NCI-H69 (cell line): Measurements from ENCODE around the gene STK32C.
"Not testable (repeated sequence)": the region's sequence is repeated elsewhere in the genome, so short reads cannot be mapped to it uniquely, and the experiment has no call there.

ENCODE experiments used
- DNase-seq: peaks from one replicate; lab custom pipeline; 2025; lab: John Stamatoyannopoulos, UW

Gene STK32C

DNA sequence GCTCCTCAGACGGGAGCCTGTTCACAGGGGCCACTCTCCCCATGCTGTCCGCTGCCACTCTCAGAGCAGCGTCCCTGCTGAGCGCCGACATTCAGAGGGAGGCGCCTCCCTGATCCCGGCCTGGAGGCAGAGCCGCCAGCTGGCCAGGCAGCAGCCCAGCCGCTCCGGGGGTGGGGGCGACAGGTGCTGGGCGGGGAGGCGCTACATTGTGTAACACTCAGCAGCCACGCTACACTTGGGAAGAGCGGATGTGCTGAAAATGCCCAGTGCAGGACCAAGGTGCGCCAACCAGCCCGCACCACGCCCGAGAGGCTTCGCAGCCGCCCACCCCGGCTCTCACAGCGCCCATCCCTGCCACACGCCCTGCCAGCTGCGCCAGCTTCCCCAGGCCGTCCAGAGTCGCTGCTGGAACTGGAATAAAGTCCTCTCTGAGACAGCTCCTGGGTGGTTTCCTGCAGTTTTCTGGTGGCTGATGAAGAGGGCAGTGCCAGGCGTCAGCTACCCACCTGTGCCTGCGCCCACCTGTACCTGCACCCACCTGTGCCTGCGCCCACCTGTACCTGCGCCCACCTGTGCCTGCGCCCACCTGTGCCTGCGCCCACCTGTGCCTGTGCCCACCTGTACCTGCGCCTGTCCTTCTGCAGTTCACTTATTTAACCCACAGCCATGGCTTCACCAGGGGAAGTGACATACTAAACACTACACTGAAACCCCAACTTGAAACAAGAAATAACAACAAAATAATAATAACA is 25.7 kb downstream of the STK32C start:
- DNase-seq = peak; percentile 90

GRCh38 chr10:132280646-132281074 is 27.1 kb downstream of the STK32C start:
- no peak for DNase-seq

- no peak for DNase-seq
Observed at GRCh38 chr10:132279873-132280645, 27.7 kb downstream of the STK32C start.

GRCh38 chr10:132277311-132277741 is 30.4 kb downstream of the STK32C start:
- DNase-seq = no peak

GRCh38 chr10:132276706-132277105 is 31.0 kb downstream of the STK32C start:
- no peak for DNase-seq

- no peak for DNase-seq
Observed at GRCh38 chr10:132276179-132276675, 31.5 kb downstream of the STK32C start.

DNA sequence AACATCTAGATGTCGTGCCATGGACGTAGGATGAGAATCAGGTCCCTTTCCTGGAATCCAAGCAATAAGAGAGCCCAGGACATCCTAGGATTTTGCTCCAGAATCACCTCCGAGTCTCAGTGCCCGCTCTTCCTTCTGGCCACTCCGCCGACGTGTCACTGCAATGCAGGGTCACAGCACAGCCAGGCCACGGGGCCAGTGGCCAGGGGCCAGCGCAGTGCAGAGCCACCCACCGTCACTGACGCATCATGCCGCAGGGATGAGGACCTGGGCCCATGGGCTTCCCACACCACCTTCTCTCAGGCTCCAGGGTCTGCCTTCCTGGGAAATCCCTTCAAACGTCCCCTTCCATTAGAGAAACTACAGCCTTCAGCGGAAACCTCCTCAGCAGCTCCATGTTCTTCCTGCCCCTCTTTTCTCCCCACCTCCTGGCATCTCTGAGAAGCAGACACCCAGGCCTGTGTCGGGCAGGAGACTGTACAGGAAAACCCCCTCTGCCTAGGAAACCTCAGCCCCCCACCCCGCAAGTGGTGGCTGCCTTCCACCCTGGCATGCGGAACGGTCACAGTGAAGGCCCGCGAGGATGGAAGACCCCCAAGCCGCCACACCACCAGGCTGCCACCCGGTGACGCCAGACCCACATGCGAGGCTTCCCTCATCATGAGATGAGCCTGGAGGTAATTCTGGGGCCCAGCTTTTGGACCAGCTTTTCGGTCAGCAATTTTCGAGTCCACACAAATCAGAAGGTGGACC is 32.1 kb downstream of the STK32C start:
- DNase-seq = no peak

- no peak for DNase-seq
Observed at GRCh38 chr10:132274986-132275385, 32.8 kb downstream of the STK32C start.

DNA sequence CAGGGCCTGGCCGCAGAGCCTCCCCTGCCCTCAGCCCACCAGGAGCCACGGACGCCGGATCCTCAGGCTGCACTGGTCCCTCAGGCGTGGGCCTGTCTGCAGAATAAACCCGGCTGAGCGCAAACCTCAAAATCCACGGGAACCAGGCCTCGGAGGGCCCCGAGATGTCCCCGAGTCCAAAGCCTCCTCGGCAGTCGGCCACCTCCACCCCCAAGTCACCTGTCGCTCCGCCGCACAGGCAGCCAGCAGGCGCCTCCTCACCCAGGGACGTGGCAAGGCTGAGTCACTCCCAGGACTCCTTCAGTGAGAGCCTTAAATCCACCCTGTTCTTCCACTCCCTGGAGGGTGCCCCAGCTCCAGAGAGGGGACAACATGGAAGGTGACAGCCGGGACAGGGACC is 33.2 kb downstream of the STK32C start:
- no peak for DNase-seq

DNA sequence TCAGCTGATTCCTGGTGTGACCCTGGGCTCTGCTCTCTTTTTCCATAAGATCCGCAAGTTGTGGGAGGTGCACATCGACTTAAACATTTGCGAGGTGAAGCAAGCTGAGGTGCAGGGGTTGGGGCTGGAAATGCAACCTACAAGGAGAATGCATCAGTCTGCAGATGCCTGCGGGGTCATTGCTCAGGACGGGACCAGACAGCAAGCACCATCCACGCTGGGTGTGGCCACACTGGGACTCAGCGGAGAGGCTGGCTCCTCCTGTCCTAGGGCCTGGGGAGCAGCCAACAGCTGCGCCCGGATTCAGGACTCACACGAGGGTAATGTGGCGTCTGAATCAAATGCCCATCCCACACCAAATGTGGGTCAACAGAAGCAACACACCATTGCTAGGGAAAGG is 33.8 kb downstream of the STK32C start:
- DNase-seq = no peak

GRCh38 chr10:132273304-132273944 is 34.3 kb downstream of the STK32C start:
- DNase-seq = no peak

DNA sequence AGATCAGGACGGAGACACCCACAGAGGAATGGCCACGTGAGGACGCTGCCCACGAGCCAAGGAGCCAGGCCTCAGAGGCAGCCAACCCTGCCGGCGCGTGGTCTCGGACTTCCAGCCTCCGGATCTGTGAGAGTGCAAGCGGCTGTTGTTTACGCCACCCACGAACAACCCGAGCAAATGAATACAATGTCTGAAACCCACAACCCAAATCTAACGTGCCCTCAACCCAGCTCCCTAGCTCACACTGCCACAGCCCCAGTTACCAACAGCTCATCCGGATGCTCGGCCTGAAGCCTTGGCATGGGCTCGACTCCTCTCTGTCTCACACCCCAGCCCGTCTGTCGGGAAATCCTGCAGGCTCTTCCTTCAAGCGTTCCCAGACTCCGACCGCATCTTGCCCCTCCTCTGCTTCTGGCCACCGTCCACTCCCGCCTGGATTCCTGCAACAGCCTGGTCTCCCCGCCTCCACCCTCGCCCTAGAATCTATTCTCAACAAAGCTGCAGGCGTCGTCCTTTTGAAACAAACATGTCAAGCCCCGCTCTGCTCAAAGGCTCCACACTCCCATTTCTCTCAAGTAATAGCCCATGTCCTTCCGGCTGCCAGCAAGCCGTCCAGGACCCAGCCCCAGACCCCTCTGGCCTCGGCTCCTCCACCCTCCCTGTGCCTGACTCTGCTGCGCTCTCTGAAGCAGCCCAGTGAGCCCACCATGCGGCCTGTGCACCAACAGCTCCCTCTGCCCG is 35.3 kb downstream of the STK32C start:
- DNase-seq = no peak

GRCh38 chr10:132271458-132272230 is 36.1 kb downstream of the STK32C start:
- no peak for DNase-seq

- no peak for DNase-seq
Observed at GRCh38 chr10:132270721-132271457, 36.9 kb downstream of the STK32C start.

DNA sequence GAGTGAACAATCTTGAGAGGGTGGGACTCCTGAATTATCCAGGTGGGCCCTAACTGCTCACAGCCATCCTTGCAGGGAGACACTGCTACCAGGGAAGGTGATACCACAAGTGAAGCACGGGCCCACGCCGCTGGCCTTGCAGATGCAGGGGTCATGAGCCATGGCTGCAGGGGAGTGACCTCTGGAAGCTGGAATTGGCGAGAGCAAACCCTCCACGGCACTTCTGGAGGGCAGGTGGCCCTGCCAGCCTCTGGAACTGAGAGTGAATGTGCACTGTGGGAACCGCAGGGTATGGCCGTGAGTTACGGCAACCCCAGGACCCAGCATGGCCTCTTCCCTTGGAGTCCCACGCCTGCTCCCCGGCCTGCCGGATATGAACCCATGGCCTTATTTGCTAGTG is 37.5 kb downstream of the STK32C start:
- DNase-seq = no peak

DNA sequence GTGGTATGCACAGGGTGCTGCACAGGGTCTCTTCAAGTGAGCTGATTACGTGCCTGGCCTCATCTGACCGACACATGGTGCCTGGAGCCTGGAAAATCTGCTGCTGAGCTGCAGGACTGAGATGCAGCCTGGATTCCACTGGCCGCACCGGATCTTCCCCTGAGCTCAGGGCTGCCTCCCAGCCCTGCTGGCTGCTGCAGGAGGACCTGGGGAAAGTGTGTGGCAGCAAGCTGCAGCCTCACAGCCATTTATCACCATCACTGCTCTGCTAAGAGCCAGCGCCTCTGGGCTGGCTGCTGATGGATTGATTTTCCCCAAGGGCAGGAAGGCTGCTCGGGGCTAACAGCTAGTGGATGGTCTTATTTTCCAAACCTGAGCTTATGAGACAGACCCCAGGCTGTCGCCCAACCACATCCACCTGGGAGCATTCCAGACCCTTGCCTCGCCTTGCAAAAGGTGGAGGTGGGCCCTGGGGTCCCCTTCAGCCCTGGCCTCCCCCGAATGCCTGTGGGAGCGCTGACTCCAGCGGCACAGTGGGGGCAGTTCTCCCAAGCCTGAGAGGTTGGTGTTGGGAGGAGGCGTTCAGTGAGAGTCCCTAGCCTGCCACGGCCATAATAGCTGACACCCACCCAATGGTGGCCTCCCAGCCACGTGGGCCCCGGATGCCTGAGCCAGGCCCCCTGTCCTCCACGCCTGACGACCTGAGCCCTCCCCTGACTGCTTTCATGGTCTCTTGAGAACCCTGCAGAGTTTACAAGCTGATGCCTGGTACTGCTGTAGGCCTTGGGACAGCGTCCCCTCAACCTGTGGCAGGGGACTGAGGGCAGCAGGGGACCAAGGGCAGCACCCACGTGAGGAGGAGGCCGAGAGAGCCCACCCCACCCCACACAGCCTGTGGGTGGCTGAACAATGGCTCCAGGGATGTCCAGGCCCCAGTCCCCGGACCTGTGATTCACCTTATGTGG is 38.2 kb downstream of the STK32C start:
- peak; percentile 16 for DNase-seq

GRCh38 chr10:132267916-132268315 is 39.8 kb downstream of the STK32C start:
- not testable (repeated sequence) for DNase-seq

GRCh38 chr10:132266594-132267161 is 41.1 kb downstream of the STK32C start:
- DNase-seq = no peak
